Stimulated activated naive CD8-positive, alpha-beta T cell treated with anti-CD3 and anti-CD28 coated beads, Interleukin-15, Interleukin-2, amounts not matched to agents 100 U/mL and 50 U/mL, for 24 hours (primary cell): ENCODE results near the gene CASP6.

Source experiments
- ATAC-seq: fragments of 150-1000 bp; cut with Tn5 transposase; one replicate; pipeline ENCODE4 v1.10.0; 2021
- DNase-seq: peaks from one replicate; pipeline ENCODE4 v3.0.0; 2021

The CASP6 gene

GRCh38 chr4:109702950-109703663 is at the start of gene CASP6:
Gene CASP6 (minus strand): TSS chr4:109703445. CDS start chr4:109703395, 50 bp downstream.
- DNase-seq (peak; percentile 75), ATAC-seq (peak; percentile 88)

- peak; percentile 46 for ATAC-seq
- DNase-seq, result no peak
These were observed 49.3 kb upstream of the CASP6 start for GRCh38 chr4:109752525-109752924.

GRCh38 chr4:109751852-109752251 is 48.6 kb upstream of the CASP6 start:
- DNase-seq (no peak), ATAC-seq (no peak)

- ATAC-seq (no peak), DNase-seq (no peak)
These were observed 47.5 kb upstream of the CASP6 start for GRCh38 chr4:109750652-109751244.

GRCh38 chr4:109749388-109750082 is 46.3 kb upstream of the CASP6 start:
- ATAC-seq (no peak), DNase-seq (no peak)

GRCh38 chr4:109748114-109748513 is 44.9 kb upstream of the CASP6 start:
- DNase-seq (no peak), ATAC-seq (no peak)

- DNase-seq (no peak), ATAC-seq (no peak)
These were observed 43.5 kb upstream of the CASP6 start for GRCh38 chr4:109746728-109747127.

GRCh38 chr4:109745830-109746229 is 42.6 kb upstream of the CASP6 start:
- no peak for ATAC-seq

GRCh38 chr4:109739547-109739946 is 36.3 kb upstream of the CASP6 start:
- DNase-seq (no peak), ATAC-seq (peak; percentile 28)

More at GRCh38 chr4:109745830-109746229, 42.6 kb upstream of the CASP6 start:
- DNase-seq, result no peak

GRCh38 chr4:109738104-109738872 is 35.0 kb upstream of the CASP6 start:
- DNase-seq (no peak), ATAC-seq (no peak)

GRCh38 chr4:109735566-109736365 is 32.5 kb upstream of the CASP6 start:
- ATAC-seq (no peak), DNase-seq (no peak)

GRCh38 chr4:109733728-109734127 is 30.5 kb upstream of the CASP6 start:
- DNase-seq (no peak), ATAC-seq (no peak)

- DNase-seq (no peak), ATAC-seq (no peak)
These were observed 27.6 kb upstream of the CASP6 start for GRCh38 chr4:109730619-109731545.

GRCh38 chr4:109729718-109730618 is 26.7 kb upstream of the CASP6 start, which contains the start of gene PLA2G12A:
Gene PLA2G12A (minus strand): TSS chr4:109730070. CDS start chr4:109729809, 261 bp downstream.
- ATAC-seq (peak; percentile 90), DNase-seq (peak; percentile 74)

GRCh38 chr4:109729117-109729717 is 26.0 kb upstream of the CASP6 start:
- peak; percentile 45 for ATAC-seq
- peak; percentile 47 for DNase-seq

- ATAC-seq (no peak), DNase-seq (no peak)
These were observed 25.1 kb upstream of the CASP6 start for GRCh38 chr4:109728385-109728784.

GRCh38 chr4:109723110-109723509 is 19.9 kb upstream of the CASP6 start:
- ATAC-seq (no peak), DNase-seq (no peak)

- ATAC-seq (no peak), DNase-seq (no peak)
These were observed 19.1 kb upstream of the CASP6 start for GRCh38 chr4:109722357-109722756.

- no peak for ATAC-seq
- DNase-seq, result no peak
These were observed 17.8 kb upstream of the CASP6 start for GRCh38 chr4:109721033-109721432.
